Adrenal gland (tissue), 5 donors: ENCODE data around the gene SPATA25.

Source experiments
- POLR2A ChIP-seq, 2 donors: fragments of 450-650 bp; IDR thresholded peaks; one replicate each; pipeline ENCODE4 v1.6.1; 2017; ENCODE audit warnings: antibody characterized with exemption in 2 of 2, mild to moderate bottlenecking in 2 of 2, moderate library complexity in 1 of 2
- TF ChIP-seq, protein P1 (sequence below), 6 experiments: fragments of 450-650 bp in 4 of 6; fragments of 200-600 bp in 2 of 6; sonication (generic) in 1 of 6; IDR thresholded peaks; 1 replicate in 5 of 6; 2 replicates in 1 of 6; pipeline versions ENCODE4 v1.5.1 to v1.8.0; 2016 to 2021; ENCODE audit warnings: antibody characterized with exemption in 6 of 6, mild to moderate bottlenecking in 2 of 6, moderate library complexity in 1 of 6
- donor health status: DM: no; HTN: no; CAD: no.

GRCh38 chr20:45909336-45909808 is 21.9 kb upstream of the SPATA25 start:
- TF ChIP-seq, protein P1, sequence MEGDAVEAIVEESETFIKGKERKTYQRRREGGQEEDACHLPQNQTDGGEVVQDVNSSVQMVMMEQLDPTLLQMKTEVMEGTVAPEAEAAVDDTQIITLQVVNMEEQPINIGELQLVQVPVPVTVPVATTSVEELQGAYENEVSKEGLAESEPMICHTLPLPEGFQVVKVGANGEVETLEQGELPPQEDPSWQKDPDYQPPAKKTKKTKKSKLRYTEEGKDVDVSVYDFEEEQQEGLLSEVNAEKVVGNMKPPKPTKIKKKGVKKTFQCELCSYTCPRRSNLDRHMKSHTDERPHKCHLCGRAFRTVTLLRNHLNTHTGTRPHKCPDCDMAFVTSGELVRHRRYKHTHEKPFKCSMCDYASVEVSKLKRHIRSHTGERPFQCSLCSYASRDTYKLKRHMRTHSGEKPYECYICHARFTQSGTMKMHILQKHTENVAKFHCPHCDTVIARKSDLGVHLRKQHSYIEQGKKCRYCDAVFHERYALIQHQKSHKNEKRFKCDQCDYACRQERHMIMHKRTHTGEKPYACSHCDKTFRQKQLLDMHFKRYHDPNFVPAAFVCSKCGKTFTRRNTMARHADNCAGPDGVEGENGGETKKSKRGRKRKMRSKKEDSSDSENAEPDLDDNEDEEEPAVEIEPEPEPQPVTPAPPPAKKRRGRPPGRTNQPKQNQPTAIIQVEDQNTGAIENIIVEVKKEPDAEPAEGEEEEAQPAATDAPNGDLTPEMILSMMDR (IDR thresholded peaks at IDR 0.05): no peak
- TF ChIP-seq POLR2A (IDR thresholded peaks at IDR 0.05): no peak
